GM18499 (cell line): ENCODE data around the gene PLEKHB1.

Source experiments
- ATAC-seq: cut with Tn5 transposase; IDR thresholded peaks from one replicate; pipeline ENCODE4 v1.9.1; 2021; ENCODE audit warnings: moderate number of reproducible peaks; ENCODE audit not compliant: insufficient read depth, unreplicated experiment

PLEKHB1 gene

GRCh38 chr11:73647459-73648100, 1.2 kb downstream of the PLEKHB1 start:
- no peak for ATAC-seq

- ATAC-seq, result no peak
Observed at GRCh38 chr11:73648121-73648520, 1.7 kb downstream of the PLEKHB1 start.

- ATAC-seq, result no peak
Observed at GRCh38 chr11:73648571-73649046, 2.2 kb downstream of the PLEKHB1 start.

GRCh38 chr11:73649206-73649605, 2.8 kb downstream of the PLEKHB1 start:
- no peak for ATAC-seq

GRCh38 chr11:73650400-73650799, 4.0 kb downstream of the PLEKHB1 start:
- ATAC-seq, result no peak

GRCh38 chr11:73651252-73651651, 4.9 kb downstream of the PLEKHB1 start:
- no peak for ATAC-seq

GRCh38 chr11:73651661-73652045, 5.3 kb downstream of the PLEKHB1 start:
- no peak for ATAC-seq

- ATAC-seq, result no peak
Observed at GRCh38 chr11:73652046-73652730, 5.8 kb downstream of the PLEKHB1 start.

GRCh38 chr11:73652856-73653559, 6.6 kb downstream of the PLEKHB1 start:
- no peak for ATAC-seq

- ATAC-seq, result no peak
Observed at GRCh38 chr11:73653996-73654395, 7.6 kb downstream of the PLEKHB1 start.

- no peak for ATAC-seq
Observed at GRCh38 chr11:73654482-73655021, 8.2 kb downstream of the PLEKHB1 start.

- ATAC-seq, result no peak
Observed at GRCh38 chr11:73655686-73656085, 9.3 kb downstream of the PLEKHB1 start.

GRCh38 chr11:73656985-73657384, 10.6 kb downstream of the PLEKHB1 start:
- ATAC-seq, result no peak

- no peak for ATAC-seq
Observed at GRCh38 chr11:73659961-73660360, 13.6 kb downstream of the PLEKHB1 start.

- no peak for ATAC-seq
Observed at GRCh38 chr11:73660497-73661034, 14.2 kb downstream of the PLEKHB1 start.

GRCh38 chr11:73661035-73661628, 14.8 kb downstream of the PLEKHB1 start:
- ATAC-seq, result no peak

- no peak for ATAC-seq
Observed at GRCh38 chr11:73662445-73663157, 16.2 kb downstream of the PLEKHB1 start.

- ATAC-seq, result no peak
Observed at GRCh38 chr11:73663604-73664495, 17.5 kb downstream of the PLEKHB1 start.

- ATAC-seq, result no peak
Observed at GRCh38 chr11:73664877-73665276, 18.5 kb downstream of the PLEKHB1 start.
